ENCODE measurements around the gene BHMT2.

- TF ChIP-seq CTCF (IDR thresholded peaks at IDR 0.05; ENCODE audit: low read depth, low read length, poor library complexity, severe bottlenecking) (no peak), EZH2phosphoT487 (IDR thresholded peaks at IDR 0.05; ENCODE audit: borderline replicate concordance, low read length) (no peak)
Observed at GRCh38 chr5:79107020-79107796, 37.6 kb downstream of the BHMT2 start.
